GM18951 (cell line): ENCODE results near the gene POLR2A.
A peak's percentile ranks its signal among the peaks of the same experiment; 100 is the strongest.

Experiments used
- POLR2A ChIP-seq: IDR thresholded peaks from 4 replicates; pipeline ENCODE4 v1.6.1; 2011; ENCODE audit warnings: mild to moderate bottlenecking; ENCODE audit not compliant: insufficient read length, insufficient read depth; ENCODE audit errors: extremely low read depth
- in situ Hi-C: fragments of 300-500 bp; cut with MboI; formaldehyde crosslinking; loops from one replicate; pipeline ENCODE4 v1.12.0; 2022; ENCODE audit warnings: low sequenced_read_pairs, mixed read lengths, inconsistent platforms; ENCODE audit not compliant: unreplicated experiment

POLR2A gene

GRCh38 chr17:7512824-7513540 lies 28.8 kb downstream of the POLR2A start:
- TF ChIP-seq POLR2A: no peak
- in situ Hi-C loops: no loop called here

- in situ Hi-C loops: no loop called here
Observed at GRCh38 chr17:7513850-7514419, 29.8 kb downstream of the POLR2A start.

GRCh38 chr17:7515911-7516610 lies 31.9 kb downstream of the POLR2A start:
- in situ Hi-C loops: no loop called here
- TF ChIP-seq POLR2A: no peak

More at GRCh38 chr17:7513850-7514419, 29.8 kb downstream of the POLR2A start:
- no peak for TF ChIP-seq POLR2A

- TF ChIP-seq POLR2A: no peak
- in situ Hi-C loops: no loop called here
Observed at GRCh38 chr17:7523033-7523432, 38.9 kb downstream of the POLR2A start.

GRCh38 chr17:7528842-7529241 lies 44.7 kb downstream of the POLR2A start:
- in situ Hi-C loops: no loop called here
- TF ChIP-seq POLR2A: no peak

GRCh38 chr17:7530023-7530900 lies 46.1 kb downstream of the POLR2A start:
- in situ Hi-C loops: no loop called here
- no peak for TF ChIP-seq POLR2A

- in situ Hi-C loops: no loop called here
- TF ChIP-seq POLR2A: no peak
Observed at GRCh38 chr17:7538050-7538449, 53.9 kb downstream of the POLR2A start.

- in situ Hi-C loops: no loop called here
- no peak for TF ChIP-seq POLR2A
Observed at GRCh38 chr17:7538891-7539545, 54.9 kb downstream of the POLR2A start.

GRCh38 chr17:7541074-7541621 lies 57.0 kb downstream of the POLR2A start:
- in situ Hi-C loops: no loop called here

GRCh38 chr17:7544911-7545310 lies 60.7 kb downstream of the POLR2A start:
- in situ Hi-C loops: no loop called here
- no peak for TF ChIP-seq POLR2A

More at GRCh38 chr17:7541074-7541621, 57.0 kb downstream of the POLR2A start:
- TF ChIP-seq POLR2A: no peak

GRCh38 chr17:7548585-7549400 lies 64.6 kb downstream of the POLR2A start, which contains the start of gene TNFSF12:
Gene TNFSF12 (plus strand): TSS chr17:7549058. CDS start chr17:7549154, 96 bp downstream.
- TF ChIP-seq POLR2A: peak; percentile 84
- in situ Hi-C loops: no loop called here
